NCI-H1436 treated with DMSO at 0.1 percent for 48 hours (cell line): Measurements from ENCODE around the gene DYNLT5.
"Not testable (repeated sequence)": the region's sequence is repeated elsewhere in the genome, so short reads cannot be mapped to it uniquely, and the experiment has no call there.

ENCODE experiments used
- DNase-seq: peaks from one replicate; lab custom pipeline; 2025; lab: John Stamatoyannopoulos, UW

The DYNLT5 gene

GRCh38 chr1:66750577-66750976 lies 1.7 kb upstream of the DYNLT5 start:
- no peak for DNase-seq

GRCh38 chr1:66751160-66751559 lies 1.1 kb upstream of the DYNLT5 start:
- no peak for DNase-seq

- no peak for DNase-seq
Observed at GRCh38 chr1:66752671-66753371, 562 bp downstream of the DYNLT5 start.

GRCh38 chr1:66757722-66758240 lies 5.5 kb downstream of the DYNLT5 start:
- DNase-seq, result no peak

GRCh38 chr1:66758241-66758755 lies 6.0 kb downstream of the DYNLT5 start:
- no peak for DNase-seq

GRCh38 chr1:66760506-66760905 lies 8.2 kb downstream of the DYNLT5 start:
- no peak for DNase-seq

GRCh38 chr1:66761221-66761620 lies 9.0 kb downstream of the DYNLT5 start:
- no peak for DNase-seq

GRCh38 chr1:66764994-66765578 lies 12.8 kb downstream of the DYNLT5 start:
- no peak for DNase-seq

- no peak for DNase-seq
Observed at GRCh38 chr1:66767626-66768025, 15.4 kb downstream of the DYNLT5 start.

GRCh38 chr1:66768965-66769364 lies 16.7 kb downstream of the DYNLT5 start:
- DNase-seq, result no peak

GRCh38 chr1:66769512-66770229 lies 17.4 kb downstream of the DYNLT5 start:
- no peak for DNase-seq

GRCh38 chr1:66770240-66770639 lies 18.0 kb downstream of the DYNLT5 start:
- DNase-seq, result no peak

GRCh38 chr1:66770694-66771093 lies 18.4 kb downstream of the DYNLT5 start:
- no peak for DNase-seq

- DNase-seq, result no peak
Observed at GRCh38 chr1:66773227-66773626, 21.0 kb downstream of the DYNLT5 start.

- DNase-seq, result no peak
Observed at GRCh38 chr1:66774438-66774837, 22.2 kb downstream of the DYNLT5 start.

GRCh38 chr1:66775646-66776045 lies 23.4 kb downstream of the DYNLT5 start:
- no peak for DNase-seq

GRCh38 chr1:66777831-66778230 lies 25.6 kb downstream of the DYNLT5 start:
- no peak for DNase-seq

- peak; percentile 5 for DNase-seq
Observed at GRCh38 chr1:66778266-66778665, 26.0 kb downstream of the DYNLT5 start.

- no peak for DNase-seq
Observed at GRCh38 chr1:66778969-66779368, 26.7 kb downstream of the DYNLT5 start.

- no peak for DNase-seq
Observed at GRCh38 chr1:66779475-66780078, 27.3 kb downstream of the DYNLT5 start.

- DNase-seq, result not testable (repeated sequence)
Observed at GRCh38 chr1:66785800-66786199, 33.5 kb downstream of the DYNLT5 start.

- DNase-seq, result no peak
Observed at GRCh38 chr1:66787641-66788040, 35.4 kb downstream of the DYNLT5 start.
